PFSK-1 (cell line): ENCODE measurements around the gene MAST4.

Source experiments
- FOXP2 ChIP-seq: optimal IDR thresholded peaks from 2 replicates; pipeline ENCODE3; 2011; ENCODE audit warnings: borderline replicate concordance, control low read depth, inconsistent platforms; ENCODE audit not compliant: insufficient read depth; ENCODE audit errors: extremely low read length, extremely low read depth
- POLR2AphosphoS5 ChIP-seq: IDR thresholded peaks from 2 replicates; pipeline ENCODE4 v1.6.1; 2012; ENCODE audit warnings: low read depth, mild to moderate bottlenecking, control low read depth, low read length, moderate library complexity
- REST ChIP-seq, 2 experiments: IDR thresholded peaks; 2 replicates each; pipeline versions ENCODE4 v1.6.1 to v1.8.0; 2011 to 2012; ENCODE audit warnings: low read depth in 2 of 2, low read length in 2 of 2, control low read depth in 1 of 2, inconsistent platforms in 1 of 2, mild to moderate bottlenecking in 1 of 2, moderate library complexity in 1 of 2; ENCODE audit not compliant: insufficient read depth in 1 of 2
- SIN3A ChIP-seq: IDR thresholded peaks from 2 replicates; pipeline ENCODE4 v1.6.1; 2012; ENCODE audit warnings: mild to moderate bottlenecking, low read length, moderate library complexity, borderline replicate concordance; ENCODE audit not compliant: insufficient read depth
- TAF1 ChIP-seq: IDR thresholded peaks from 2 replicates; pipeline ENCODE4 v1.6.1; 2012; ENCODE audit warnings: low read length, control low read depth, borderline replicate concordance; ENCODE audit not compliant: insufficient read depth

The MAST4 gene

GRCh38 chr5:67205981-67206380 lies 609.8 kb downstream of the MAST4 start:
- TF ChIP-seq SIN3A (no peak), REST (IDR thresholded peaks at IDR 0.05; ENCODE audit: insufficient read depth in 1 of 2, low read depth in 2 of 2, low read length in 2 of 2) (no peak), FOXP2 (no peak), TAF1 (no peak), POLR2AphosphoS5 (no peak)

GRCh38 chr5:67206461-67206860 lies 610.3 kb downstream of the MAST4 start:
- no peak for TF ChIP-seq SIN3A
- no peak for TF ChIP-seq FOXP2
- TF ChIP-seq TAF1 = no peak
- no peak for TF ChIP-seq REST (IDR thresholded peaks at IDR 0.05; ENCODE audit: insufficient read depth in 1 of 2, low read depth in 2 of 2, low read length in 2 of 2)
- no peak for TF ChIP-seq POLR2AphosphoS5

- TF ChIP-seq TAF1 (no peak), POLR2AphosphoS5 (no peak), REST (IDR thresholded peaks at IDR 0.05; ENCODE audit: insufficient read depth in 1 of 2, low read depth in 2 of 2, low read length in 2 of 2) (no peak), SIN3A (no peak), FOXP2 (no peak)
These were observed 610.7 kb downstream of the MAST4 start for GRCh38 chr5:67206929-67207328.

GRCh38 chr5:67208403-67208802 lies 612.2 kb downstream of the MAST4 start:
- TF ChIP-seq TAF1 (no peak), SIN3A (no peak), FOXP2 (no peak), POLR2AphosphoS5 (no peak), REST (IDR thresholded peaks at IDR 0.05; ENCODE audit: insufficient read depth in 1 of 2, low read depth in 2 of 2, low read length in 2 of 2) (no peak)

- no peak for TF ChIP-seq REST (IDR thresholded peaks at IDR 0.05; ENCODE audit: insufficient read depth in 1 of 2, low read depth in 2 of 2, low read length in 2 of 2)
- TF ChIP-seq SIN3A = no peak
- no peak for TF ChIP-seq TAF1
These were observed 613.1 kb downstream of the MAST4 start for GRCh38 chr5:67209141-67209771.
